ENCODE measurements around the gene OBSCN. TPM values are rescaled to one million over a fixed set of nuclear protein-coding genes. Genes with fewer than 3 reads are reported as not detected.

The OBSCN gene
- total and polyA plus RNA-seq, 4 donors = 0.54 to 5.6 (median 2.7) TPM

DNA sequence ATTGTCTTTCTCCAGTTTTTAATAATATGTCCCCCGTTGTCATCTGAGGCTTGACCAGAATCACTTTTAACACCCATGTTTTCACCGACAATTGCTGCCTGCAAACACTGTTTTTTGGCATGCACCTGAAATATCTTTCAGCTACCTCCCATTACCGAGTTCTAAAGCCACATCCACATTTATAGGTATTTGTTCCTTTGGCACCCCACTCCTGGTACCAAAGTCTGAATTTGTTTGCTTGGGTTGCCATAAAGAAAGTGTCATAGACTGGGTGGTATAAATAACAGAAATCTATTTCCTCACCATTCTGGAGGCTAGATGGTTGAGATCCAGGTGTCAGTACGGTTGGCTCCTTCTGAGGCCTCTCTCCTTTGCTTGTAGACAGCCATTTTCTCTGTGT lies 94.2 kb downstream of the OBSCN start:
- 95% methylated on average over 4 of the region's 4 CpGs for WGBS
- H3K9me3 ChIP-seq (ENCODE audit: control insufficient read depth in 4 of 4, low read length in 3 of 4) = peaks cover 5 to 57% (median 20%) of the 10 kb centered on the region in 4 donors

More for the DNA sequence above, 94.2 kb downstream of the OBSCN start:
- TF ChIP-seq ATF3 (IDR thresholded peaks at IDR 0.05) = no peak
- no peak for TF ChIP-seq FOXA2 (IDR thresholded peaks at IDR 0.05)
- TF ChIP-seq HNF4A (conservative IDR thresholded peaks at IDR 0.05) = no peak
- no peak for TF ChIP-seq RAD21 (IDR thresholded peaks at IDR 0.05)
- TF ChIP-seq, protein P1, sequence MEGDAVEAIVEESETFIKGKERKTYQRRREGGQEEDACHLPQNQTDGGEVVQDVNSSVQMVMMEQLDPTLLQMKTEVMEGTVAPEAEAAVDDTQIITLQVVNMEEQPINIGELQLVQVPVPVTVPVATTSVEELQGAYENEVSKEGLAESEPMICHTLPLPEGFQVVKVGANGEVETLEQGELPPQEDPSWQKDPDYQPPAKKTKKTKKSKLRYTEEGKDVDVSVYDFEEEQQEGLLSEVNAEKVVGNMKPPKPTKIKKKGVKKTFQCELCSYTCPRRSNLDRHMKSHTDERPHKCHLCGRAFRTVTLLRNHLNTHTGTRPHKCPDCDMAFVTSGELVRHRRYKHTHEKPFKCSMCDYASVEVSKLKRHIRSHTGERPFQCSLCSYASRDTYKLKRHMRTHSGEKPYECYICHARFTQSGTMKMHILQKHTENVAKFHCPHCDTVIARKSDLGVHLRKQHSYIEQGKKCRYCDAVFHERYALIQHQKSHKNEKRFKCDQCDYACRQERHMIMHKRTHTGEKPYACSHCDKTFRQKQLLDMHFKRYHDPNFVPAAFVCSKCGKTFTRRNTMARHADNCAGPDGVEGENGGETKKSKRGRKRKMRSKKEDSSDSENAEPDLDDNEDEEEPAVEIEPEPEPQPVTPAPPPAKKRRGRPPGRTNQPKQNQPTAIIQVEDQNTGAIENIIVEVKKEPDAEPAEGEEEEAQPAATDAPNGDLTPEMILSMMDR (IDR thresholded peaks at IDR 0.05; ENCODE audit: low read depth, low read length, missing input control) = no peak
- TF ChIP-seq RXRA (IDR thresholded peaks at IDR 0.05) = no peak
- TF ChIP-seq YY1 (IDR thresholded peaks at IDR 0.05) = no peak
- no peak for TF ChIP-seq TAF1 (conservative IDR thresholded peaks at IDR 0.05)
- no peak for TF ChIP-seq NR2F2 (IDR thresholded peaks at IDR 0.05)
- TF ChIP-seq JUND (IDR thresholded peaks at IDR 0.05) = no peak
- TF ChIP-seq, protein P2, sequence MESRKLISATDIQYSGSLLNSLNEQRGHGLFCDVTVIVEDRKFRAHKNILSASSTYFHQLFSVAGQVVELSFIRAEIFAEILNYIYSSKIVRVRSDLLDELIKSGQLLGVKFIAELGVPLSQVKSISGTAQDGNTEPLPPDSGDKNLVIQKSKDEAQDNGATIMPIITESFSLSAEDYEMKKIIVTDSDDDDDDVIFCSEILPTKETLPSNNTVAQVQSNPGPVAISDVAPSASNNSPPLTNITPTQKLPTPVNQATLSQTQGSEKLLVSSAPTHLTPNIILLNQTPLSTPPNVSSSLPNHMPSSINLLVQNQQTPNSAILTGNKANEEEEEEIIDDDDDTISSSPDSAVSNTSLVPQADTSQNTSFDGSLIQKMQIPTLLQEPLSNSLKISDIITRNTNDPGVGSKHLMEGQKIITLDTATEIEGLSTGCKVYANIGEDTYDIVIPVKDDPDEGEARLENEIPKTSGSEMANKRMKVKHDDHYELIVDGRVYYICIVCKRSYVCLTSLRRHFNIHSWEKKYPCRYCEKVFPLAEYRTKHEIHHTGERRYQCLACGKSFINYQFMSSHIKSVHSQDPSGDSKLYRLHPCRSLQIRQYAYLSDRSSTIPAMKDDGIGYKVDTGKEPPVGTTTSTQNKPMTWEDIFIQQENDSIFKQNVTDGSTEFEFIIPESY (IDR thresholded peaks at IDR 0.05) = no peak
- TF ChIP-seq REST (IDR thresholded peaks at IDR 0.05) = no peak
- no peak for TF ChIP-seq EGR1 (IDR thresholded peaks at IDR 0.05; ENCODE audit: low read depth in 2 of 2)
- TF ChIP-seq GABPA (IDR thresholded peaks at IDR 0.05 in 1 of 2, conservative IDR thresholded peaks at IDR 0.05 in 1 of 2) = no peak
- no peak for TF ChIP-seq SP1 (IDR thresholded peaks at IDR 0.05)
- no peak for TF ChIP-seq HNF4G (IDR thresholded peaks at IDR 0.05)
- TF ChIP-seq MAX (IDR thresholded peaks at IDR 0.05) = no peak
- TF ChIP-seq FOXA1 (IDR thresholded peaks at IDR 0.05) = no peak
- H3K4me3 ChIP-seq (ENCODE audit: low read depth in 1 of 3, low read length in 3 of 3) = peak overlapping the region in 2 of 3 donors; percentile 12
- H3K27me3 ChIP-seq (ENCODE audit: control insufficient read depth in 4 of 4, insufficient read depth in 4 of 4, low read length in 3 of 4) = no peaks in the 10 kb centered on the region
- H3K9ac ChIP-seq (ENCODE audit: low read depth in 1 of 2, low read length in 2 of 2) = no peak overlapping the region
- no peak overlapping the region for H3K27ac ChIP-seq (ENCODE audit: low read depth in 1 of 2, low read length in 2 of 2)
- peaks cover 0 to 3% (median 0%) of the 10 kb centered on the region in 4 donors for H3K36me3 ChIP-seq (ENCODE audit: control insufficient read depth in 4 of 4, insufficient read depth in 3 of 4, low read depth in 1 of 4, low read length in 3 of 4)
- H3K4me1 ChIP-seq (ENCODE audit: control insufficient read depth in 4 of 4, insufficient read depth in 4 of 4, low read length in 3 of 4) = no peaks in the 10 kb centered on the region
- no peak for DNase-seq (ENCODE audit: low spot score)
